ENCODE results near the gene MDM4.

The MDM4 gene

GRCh38 chr1:204516180-204516879 is at the start of gene MDM4:
Gene MDM4 (plus strand): TSS chr1:204516406. CDS start chr1:204525519, 9,113 bp downstream.
- in situ Hi-C loops (cut with HindIII; ENCODE audit: low pct_ligation_motif_present, low pct_unique_long_range_greater_than_20kb, low sequenced_read_pairs) = no loop called here
- DNase-seq = peak; percentile 98

- in situ Hi-C loops (cut with HindIII; ENCODE audit: low pct_ligation_motif_present, low pct_unique_long_range_greater_than_20kb, low sequenced_read_pairs) = no loop called here
- DNase-seq = no peak
Observed at GRCh38 chr1:204466416-204467405, 49.5 kb upstream of the MDM4 start.

- DNase-seq = no peak
- in situ Hi-C loops (cut with HindIII; ENCODE audit: low pct_ligation_motif_present, low pct_unique_long_range_greater_than_20kb, low sequenced_read_pairs) = no loop called here
Observed at GRCh38 chr1:204468206-204468605, 48.0 kb upstream of the MDM4 start.

- DNase-seq = no peak
- in situ Hi-C loops (cut with HindIII; ENCODE audit: low pct_ligation_motif_present, low pct_unique_long_range_greater_than_20kb, low sequenced_read_pairs) = no loop called here
Observed at GRCh38 chr1:204468766-204469302, 47.4 kb upstream of the MDM4 start.

GRCh38 chr1:204469304-204469703 is 46.9 kb upstream of the MDM4 start:
- in situ Hi-C loops (cut with HindIII; ENCODE audit: low pct_ligation_motif_present, low pct_unique_long_range_greater_than_20kb, low sequenced_read_pairs) = no loop called here
- DNase-seq = no peak

- in situ Hi-C loops (cut with HindIII; ENCODE audit: low pct_ligation_motif_present, low pct_unique_long_range_greater_than_20kb, low sequenced_read_pairs) = no loop called here
- DNase-seq = no peak
Observed at GRCh38 chr1:204471687-204472086, 44.5 kb upstream of the MDM4 start.

- DNase-seq = no peak
- in situ Hi-C loops (cut with HindIII; ENCODE audit: low pct_ligation_motif_present, low pct_unique_long_range_greater_than_20kb, low sequenced_read_pairs) = no loop called here
Observed at GRCh38 chr1:204472660-204473059, 43.5 kb upstream of the MDM4 start.

- in situ Hi-C loops (cut with HindIII; ENCODE audit: low pct_ligation_motif_present, low pct_unique_long_range_greater_than_20kb, low sequenced_read_pairs) = no loop called here
- no peak for DNase-seq
Observed at GRCh38 chr1:204473400-204473965, 42.7 kb upstream of the MDM4 start.

GRCh38 chr1:204475656-204476432 is 40.4 kb upstream of the MDM4 start:
- in situ Hi-C loops (cut with HindIII; ENCODE audit: low pct_ligation_motif_present, low pct_unique_long_range_greater_than_20kb, low sequenced_read_pairs) = no loop called here
- no peak for DNase-seq

GRCh38 chr1:204476563-204476962 is 39.6 kb upstream of the MDM4 start:
- in situ Hi-C loops (cut with HindIII; ENCODE audit: low pct_ligation_motif_present, low pct_unique_long_range_greater_than_20kb, low sequenced_read_pairs) = no loop called here
- DNase-seq = no peak

GRCh38 chr1:204477036-204477740 is 39.0 kb upstream of the MDM4 start:
- in situ Hi-C loops (cut with HindIII; ENCODE audit: low pct_ligation_motif_present, low pct_unique_long_range_greater_than_20kb, low sequenced_read_pairs) = no loop called here
- DNase-seq = no peak

- in situ Hi-C loops (cut with HindIII; ENCODE audit: low pct_ligation_motif_present, low pct_unique_long_range_greater_than_20kb, low sequenced_read_pairs) = no loop called here
- DNase-seq = no peak
Observed at GRCh38 chr1:204478172-204478899, 37.9 kb upstream of the MDM4 start.

GRCh38 chr1:204478921-204479320 is 37.3 kb upstream of the MDM4 start:
- no peak for DNase-seq
- in situ Hi-C loops (cut with HindIII; ENCODE audit: low pct_ligation_motif_present, low pct_unique_long_range_greater_than_20kb, low sequenced_read_pairs) = no loop called here

- no peak for DNase-seq
- in situ Hi-C loops (cut with HindIII; ENCODE audit: low pct_ligation_motif_present, low pct_unique_long_range_greater_than_20kb, low sequenced_read_pairs) = no loop called here
Observed at GRCh38 chr1:204479387-204480136, 36.6 kb upstream of the MDM4 start.

- DNase-seq = no peak
- in situ Hi-C loops (cut with HindIII; ENCODE audit: low pct_ligation_motif_present, low pct_unique_long_range_greater_than_20kb, low sequenced_read_pairs) = no loop called here
Observed at GRCh38 chr1:204480515-204480914, 35.7 kb upstream of the MDM4 start.

GRCh38 chr1:204483791-204484190 is 32.4 kb upstream of the MDM4 start:
- in situ Hi-C loops (cut with HindIII; ENCODE audit: low pct_ligation_motif_present, low pct_unique_long_range_greater_than_20kb, low sequenced_read_pairs) = no loop called here

More at GRCh38 chr1:204483791-204484190, 32.4 kb upstream of the MDM4 start:
- DNase-seq = no peak

All from ACHN (cell line).